Activated CD8-positive, alpha-beta T cell treated with anti-CD3 and anti-CD28 coated beads for 36 hours (primary cell): ENCODE data around the gene ATP7B. TPM values are rescaled to one million over a fixed set of nuclear protein-coding genes. Genes with fewer than 3 reads are reported as not detected.

Experiments used
- ATAC-seq: fragments of 200-7000 bp; cut with Tn5 transposase; one replicate; pipeline ENCODE4 v1.10.0; 2021; ENCODE audit warnings: mild to moderate bottlenecking, moderate library complexity
- CTCF ChIA-PET: fragments of 350-600 bp; sonication (Branson Sonifier 250); formaldehyde crosslinking; loops from one replicate; lab custom pipeline; 2021; ENCODE audit warnings: antibody characterized with exemption; lab: Charles Lee
- POLR2A ChIA-PET: fragments of 350-600 bp; sonication (Branson Sonifier 250); formaldehyde crosslinking; loops from one replicate; lab custom pipeline; 2021; ENCODE audit warnings: antibody characterized with exemption; lab: Charles Lee
- DNase-seq: peaks from one replicate; pipeline ENCODE4 v3.0.0-alpha.2; 2020
- H3K27ac Mint-ChIP-seq: one replicate; pipeline ENCODE4 v1.8.0; 2021; ENCODE audit warnings: mild to moderate bottlenecking, mixed read lengths
- H3K27me3 Mint-ChIP-seq: one replicate; pipeline ENCODE4 v1.8.0; 2021; ENCODE audit warnings: mixed read lengths
- H3K36me3 Mint-ChIP-seq: one replicate; pipeline ENCODE4 v1.8.0; 2021; ENCODE audit warnings: low read depth, mixed read lengths
- H3K4me1 Mint-ChIP-seq: one replicate; pipeline ENCODE4 v1.8.0; 2021; ENCODE audit warnings: low read depth, mixed read lengths
- H3K4me3 Mint-ChIP-seq: one replicate; pipeline ENCODE4 v1.8.0; 2021; ENCODE audit warnings: mild to moderate bottlenecking, moderate library complexity, mixed read lengths
- H3K9me3 Mint-ChIP-seq: one replicate; pipeline ENCODE4 v1.8.0; 2021; ENCODE audit warnings: mixed read lengths
- CTCF ChIP-seq: fragments of 200-600 bp; IDR thresholded peaks from one replicate; pipeline ENCODE4 v1.8.0; 2022; ENCODE audit warnings: antibody characterized with exemption, mild to moderate bottlenecking
- intact Hi-C: fragments of 100-400 bp; cut with micrococcal nuclease; formaldehyde crosslinking; loops from one replicate; pipeline ENCODE4 v1.10.0; 2022
- total RNA-seq, 2 experiments: library from RNA; stranded (reverse); gene quantifications; one replicate each; pipeline ENCODE4 v1.2.3, GENCODE V29; 2021

Gene ATP7B
- total RNA-seq, 2 experiments from 2014 or later, result 1.1 TPM

GRCh38 chr13:52029569-52029968 lies 18.3 kb upstream of the ATP7B start:
- Mint-ChIP-seq H3K36me3 (peaks cover 56% of the 10 kb centered on the region), H3K4me1 (peaks cover 23% of the 10 kb centered on the region), H3K27me3 (no peaks in the 10 kb centered on the region), H3K9me3 (peaks cover 10% of the 10 kb centered on the region), H3K27ac (no peak overlapping the region), H3K4me3 (no peak overlapping the region)
- ATAC-seq (no peak), DNase-seq (no peak)
- intact Hi-C loops, result no loop called here
- ChIA-PET POLR2A (no interaction called here), CTCF (interaction anchor here (1.2 kb wide), 1 partner anchor 16 kb away, joined by 3 read pairs; no protein-coding TSS in a partner anchor)
- no peak for TF ChIP-seq CTCF

- Mint-ChIP-seq H3K4me1 (peaks cover 23% of the 10 kb centered on the region), H3K27ac (no peak overlapping the region), H3K9me3 (peaks cover 10% of the 10 kb centered on the region), H3K4me3 (no peak overlapping the region), H3K36me3 (peaks cover 66% of the 10 kb centered on the region), H3K27me3 (no peaks in the 10 kb centered on the region)
- TF ChIP-seq CTCF, result no peak
- ChIA-PET CTCF (no interaction called here), POLR2A (interaction anchor here (1.1 kb wide), 1 partner anchor 42 kb away, joined by 3 read pairs; no protein-coding TSS in a partner anchor)
- ATAC-seq (no peak), DNase-seq (no peak)
- intact Hi-C loops, result no loop called here
These were observed 16.6 kb upstream of the ATP7B start for GRCh38 chr13:52027832-52028231.

GRCh38 chr13:52026246-52026626 lies 15.0 kb upstream of the ATP7B start:
- H3K4me3 Mint-ChIP-seq, result no peak overlapping the region
- no peak overlapping the region for H3K27ac Mint-ChIP-seq
- TF ChIP-seq CTCF, result no peak
- ATAC-seq (no peak), DNase-seq (no peak)
- H3K27me3 Mint-ChIP-seq, result no peaks in the 10 kb centered on the region
- POLR2A ChIA-PET, result no interaction called here
- H3K36me3 Mint-ChIP-seq, result peaks cover 76% of the 10 kb centered on the region
- H3K9me3 Mint-ChIP-seq, result peaks cover 9% of the 10 kb centered on the region
- intact Hi-C loops, result no loop called here
- CTCF ChIA-PET, result no interaction called here
- H3K4me1 Mint-ChIP-seq, result peaks cover 17% of the 10 kb centered on the region

GRCh38 chr13:52025475-52026245 lies 14.4 kb upstream of the ATP7B start:
- no peak for ATAC-seq
- ChIA-PET CTCF (no interaction called here), POLR2A (no interaction called here)
- Mint-ChIP-seq H3K4me1 (peaks cover 17% of the 10 kb centered on the region), H3K4me3 (no peak overlapping the region), H3K27ac (no peak overlapping the region), H3K36me3 (peaks cover 78% of the 10 kb centered on the region), H3K27me3 (no peaks in the 10 kb centered on the region), H3K9me3 (peaks cover 9% of the 10 kb centered on the region)
- no peak for TF ChIP-seq CTCF
- intact Hi-C loops, result no loop called here
- no peak for DNase-seq

- ChIA-PET CTCF (no interaction called here), POLR2A (interaction anchor here (0.6 kb wide), 1 partner anchor 12 kb away, joined by 3 read pairs; the partner anchor contains the start of gene ALG11)
- Mint-ChIP-seq H3K4me3 (no peak within 1 kb of the TSS), H3K27me3 (no peaks in the 10 kb centered on the region), H3K9me3 (peaks cover 1% of the 10 kb centered on the region), H3K4me1 (peaks cover 17% of the 10 kb centered on the region), H3K27ac (no peak within 1 kb of the TSS), H3K36me3 (peaks cover 74% of the 10 kb centered on the region)
- no peak for ATAC-seq
- intact Hi-C loops, result no loop called here
- no peak for TF ChIP-seq CTCF
- DNase-seq, result no peak
These were observed 13.2 kb upstream of the ATP7B start, which contains the start of gene UTP14C for GRCh38 chr13:52024481-52024880. TSS of gene UTP14C (plus strand) at chr13:52024691. CDS start at chr13:52028805, 4,114 bp downstream.
